GM10847 (cell line): Measurements from ENCODE around the gene KLF17.

ENCODE experiments used
- POLR2A ChIP-seq: IDR thresholded peaks from 2 replicates; pipeline ENCODE4 v1.6.1; 2011; ENCODE audit not compliant: insufficient read length; ENCODE audit errors: extremely low read depth

The KLF17 gene

DNA sequence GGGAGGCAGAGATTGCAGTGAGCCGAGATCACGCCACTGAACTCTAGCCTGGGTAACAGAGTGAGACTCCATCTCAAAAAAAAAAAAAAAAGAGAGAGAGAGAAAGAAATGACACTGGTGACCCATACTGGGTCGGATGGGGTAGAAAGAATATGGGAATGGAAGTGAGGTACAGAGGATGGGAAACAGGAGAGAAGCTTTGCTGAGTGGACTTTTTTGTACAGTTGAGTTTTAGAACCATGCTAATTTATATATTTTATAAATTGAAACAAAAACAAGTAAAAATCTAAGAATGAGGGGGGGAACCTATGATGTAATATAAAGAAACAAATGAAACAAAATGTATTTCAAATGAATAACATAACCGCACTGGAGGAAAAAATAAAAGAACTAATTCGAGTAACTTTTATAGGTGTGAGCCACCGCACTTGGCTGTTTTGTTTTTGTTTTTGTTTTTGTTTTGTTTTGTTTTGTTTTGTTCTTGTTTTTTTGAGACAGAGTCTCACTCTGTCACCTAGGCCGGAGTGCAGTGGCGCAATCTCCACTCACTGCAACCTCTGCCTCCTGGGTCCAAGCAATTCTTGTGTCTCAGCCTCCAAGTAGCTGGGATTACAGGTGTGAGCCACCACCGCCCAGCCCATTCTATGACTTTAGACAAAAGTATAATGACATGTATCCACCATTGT, 18.3 kb upstream of the KLF17 start:
- TF ChIP-seq POLR2A: no peak

DNA sequence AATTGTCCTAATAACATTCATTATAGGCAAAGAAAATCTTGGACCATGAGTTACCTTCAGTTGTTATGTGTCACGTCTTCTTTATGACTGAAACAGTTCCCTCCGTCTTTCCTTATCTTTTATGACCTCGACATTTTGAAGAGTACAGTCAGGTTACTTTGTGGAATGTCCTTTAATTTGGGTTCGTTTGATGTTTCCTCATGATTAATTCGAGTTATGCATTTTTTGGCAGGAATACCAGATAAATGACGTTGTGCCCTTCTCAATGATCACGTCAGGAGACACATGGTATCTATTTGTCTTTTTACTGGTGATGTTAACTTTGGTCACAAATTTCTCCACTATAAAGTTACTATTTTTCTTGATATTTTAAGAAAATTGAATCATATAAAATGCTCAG, 17.3 kb upstream of the KLF17 start:
- TF ChIP-seq POLR2A: no peak

DNA sequence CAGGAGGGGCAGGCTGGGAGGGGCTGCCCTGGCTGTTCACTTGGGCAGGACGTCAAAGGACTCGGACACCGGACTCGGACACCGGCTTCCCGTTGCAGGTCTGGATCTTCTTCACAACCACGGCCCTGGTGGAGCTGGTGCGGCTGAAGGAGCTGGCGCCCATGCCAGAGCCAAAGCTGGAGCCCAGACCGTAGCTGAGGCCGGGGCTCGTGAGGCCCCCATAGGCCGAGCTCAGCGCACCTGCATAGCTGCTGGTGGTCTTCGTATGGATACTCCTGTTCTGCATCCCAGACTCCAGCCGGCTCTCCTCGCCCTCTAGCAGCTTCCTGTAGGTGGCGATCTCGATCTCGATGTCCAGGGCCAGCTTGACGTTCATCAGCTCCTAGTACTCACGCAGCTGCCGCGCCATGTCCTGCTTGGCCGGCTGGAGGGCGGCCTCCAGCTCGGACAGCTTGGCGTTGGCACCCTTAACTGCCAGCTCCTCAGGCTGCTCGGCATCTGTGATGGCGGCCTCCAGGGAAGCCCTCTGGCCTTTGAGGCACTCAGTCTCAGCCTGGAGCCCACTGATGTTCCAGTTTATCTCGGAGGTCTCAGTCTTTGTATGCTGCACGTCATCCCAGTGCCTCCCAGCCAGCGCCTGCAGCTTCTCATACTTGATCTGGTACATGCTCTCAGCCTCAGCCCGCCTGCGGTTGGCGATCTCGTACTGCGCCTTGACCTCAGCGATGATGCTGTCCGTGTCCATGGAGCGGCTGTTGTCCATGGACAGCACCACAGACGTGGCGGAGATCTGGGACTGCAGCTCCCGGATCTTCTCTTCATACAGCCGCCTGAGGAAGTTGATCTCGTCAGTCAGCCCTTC, 15.1 kb upstream of the KLF17 start:
- TF ChIP-seq POLR2A: no peak

DNA sequence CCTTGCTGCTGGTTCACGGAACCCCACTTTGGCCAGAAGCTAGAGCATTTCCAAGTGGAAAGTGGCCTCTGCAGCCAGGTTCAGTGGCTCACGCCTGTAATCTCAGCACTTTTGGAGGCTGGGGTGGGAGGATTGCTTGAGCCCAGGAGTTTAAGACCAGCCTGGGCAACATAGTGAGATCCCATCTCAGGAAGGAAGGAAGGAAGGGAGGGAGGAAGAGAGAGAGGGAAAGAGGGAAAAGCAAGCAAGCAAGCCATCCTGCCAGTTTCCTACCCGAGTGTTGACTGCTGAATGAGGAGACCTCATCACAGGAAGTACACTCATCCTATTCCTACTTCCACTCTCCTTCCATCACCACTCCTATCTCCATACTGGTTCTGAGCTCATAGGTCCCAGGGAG, 12.8 kb upstream of the KLF17 start:
- TF ChIP-seq POLR2A: no peak

DNA sequence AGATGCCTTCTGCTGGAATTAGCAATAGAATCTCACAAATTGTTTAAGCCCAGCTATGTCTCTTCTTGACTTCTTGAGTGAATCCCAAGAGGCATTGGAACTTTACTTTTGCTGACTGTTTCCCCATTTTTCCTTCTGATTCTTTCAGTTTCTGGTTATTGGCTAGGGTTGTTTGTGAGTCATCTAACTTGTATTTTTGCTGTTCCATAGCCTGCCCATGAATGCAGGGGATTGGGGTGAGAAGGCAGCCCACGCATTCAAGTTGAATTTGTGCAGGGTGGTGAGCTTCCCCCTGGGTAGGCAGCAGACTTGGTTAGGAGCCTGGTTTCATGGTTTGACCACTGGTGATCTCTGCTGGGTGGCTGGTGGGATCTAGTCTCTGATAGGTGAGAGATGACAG, 10.4 kb upstream of the KLF17 start:
- TF ChIP-seq POLR2A: no peak

DNA sequence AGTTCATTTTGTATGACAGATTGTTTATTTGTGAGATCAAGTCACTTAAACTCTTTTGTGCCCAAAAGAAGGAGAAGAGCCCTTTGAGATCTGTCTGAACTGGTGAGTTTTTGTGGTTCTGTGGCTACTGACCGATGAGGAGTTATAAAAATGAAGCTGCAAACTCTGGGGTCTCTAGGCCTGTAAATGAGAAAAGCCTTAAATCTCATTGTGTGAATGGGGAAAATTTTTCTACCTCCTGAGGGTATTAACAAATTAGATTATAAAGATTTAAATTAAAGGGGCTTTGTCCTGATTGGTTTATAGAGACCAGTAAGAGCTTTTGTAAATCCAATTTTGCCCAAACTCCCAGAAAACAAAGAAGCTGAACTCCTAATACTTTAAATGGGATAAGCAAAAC, 9.7 kb upstream of the KLF17 start:
- no peak for TF ChIP-seq POLR2A

DNA sequence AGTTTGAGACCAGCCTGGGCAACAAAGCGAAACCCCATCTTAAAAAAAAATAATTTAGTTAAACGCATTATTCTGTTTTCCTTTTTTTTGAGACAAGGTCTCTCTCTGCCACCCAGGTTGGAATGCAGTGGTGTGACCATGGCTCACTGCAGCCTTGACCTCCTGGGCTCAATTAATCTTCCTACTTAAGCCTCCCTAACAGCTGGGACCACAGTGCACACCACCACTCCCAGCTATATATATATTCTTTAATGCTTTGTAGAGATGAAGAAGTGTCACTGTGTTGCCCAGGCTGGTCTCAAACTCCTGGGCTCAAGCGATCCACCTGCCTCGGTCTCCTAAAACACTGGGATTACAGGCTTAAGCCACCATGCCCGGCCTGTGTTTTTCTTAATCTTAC, 7.7 kb upstream of the KLF17 start:
- TF ChIP-seq POLR2A: no peak

DNA sequence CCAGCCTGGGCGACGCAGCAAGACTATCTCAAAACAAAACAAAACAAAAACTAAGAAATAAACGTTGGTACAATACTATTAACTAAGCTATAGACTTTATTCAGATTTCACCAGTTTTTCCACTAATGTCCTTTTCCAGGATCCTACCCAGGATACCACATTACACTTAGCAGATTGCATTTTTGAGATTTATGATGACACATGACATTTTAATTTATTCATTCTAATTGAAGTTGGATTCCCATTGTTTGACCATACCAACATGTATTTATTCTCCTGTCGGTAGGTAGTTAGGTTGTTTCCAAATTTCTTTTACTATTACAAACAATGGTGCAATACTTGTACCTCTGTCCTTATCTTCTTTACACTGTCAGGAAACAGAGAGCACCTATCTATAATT, 6.8 kb upstream of the KLF17 start:
- TF ChIP-seq POLR2A: no peak

DNA sequence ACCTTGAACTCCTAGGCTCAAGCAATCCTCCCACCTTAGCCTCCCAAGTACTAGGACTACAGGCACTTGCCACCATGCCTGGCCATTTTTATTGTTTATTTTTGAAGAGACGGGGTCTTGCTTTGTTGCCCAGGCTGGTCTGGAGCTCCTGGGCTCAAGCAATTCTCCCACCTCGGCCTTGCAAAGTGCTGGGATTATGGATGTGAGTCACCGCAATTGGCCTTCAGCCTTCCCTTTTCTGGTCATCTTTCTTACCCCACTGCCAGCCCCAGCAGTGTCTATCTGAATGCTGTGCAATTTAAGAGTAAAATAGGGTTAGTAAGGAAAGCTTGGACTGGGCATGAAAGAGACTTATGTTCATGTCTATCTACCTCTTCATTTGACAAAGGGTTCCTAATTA, 6.1 kb upstream of the KLF17 start:
- TF ChIP-seq POLR2A: no peak

DNA sequence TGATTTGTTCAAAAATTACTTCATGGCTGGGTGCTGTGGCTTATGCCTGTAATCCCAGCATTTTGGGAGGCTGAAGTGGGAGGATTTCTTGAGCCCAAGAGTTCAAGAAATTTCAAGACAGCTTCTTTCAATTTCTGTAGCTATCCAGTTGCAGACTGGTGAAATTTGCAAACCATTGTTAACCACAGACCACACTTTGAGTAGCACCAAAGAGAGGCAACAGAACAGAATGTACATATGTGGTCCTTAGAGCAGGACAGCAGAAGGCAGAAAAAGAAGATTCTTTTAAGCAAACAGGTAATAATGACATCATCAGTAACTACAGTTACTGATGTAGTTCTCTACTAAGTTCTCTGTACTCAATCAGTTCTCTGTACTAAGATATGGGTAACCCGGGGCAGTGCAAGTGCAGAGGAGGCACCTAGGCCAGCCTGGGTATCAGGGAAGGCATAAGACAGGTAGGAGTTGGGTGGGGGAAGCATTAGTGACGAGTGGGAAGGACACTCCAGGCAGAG, 5.5 kb upstream of the KLF17 start:
- TF ChIP-seq POLR2A: no peak

DNA sequence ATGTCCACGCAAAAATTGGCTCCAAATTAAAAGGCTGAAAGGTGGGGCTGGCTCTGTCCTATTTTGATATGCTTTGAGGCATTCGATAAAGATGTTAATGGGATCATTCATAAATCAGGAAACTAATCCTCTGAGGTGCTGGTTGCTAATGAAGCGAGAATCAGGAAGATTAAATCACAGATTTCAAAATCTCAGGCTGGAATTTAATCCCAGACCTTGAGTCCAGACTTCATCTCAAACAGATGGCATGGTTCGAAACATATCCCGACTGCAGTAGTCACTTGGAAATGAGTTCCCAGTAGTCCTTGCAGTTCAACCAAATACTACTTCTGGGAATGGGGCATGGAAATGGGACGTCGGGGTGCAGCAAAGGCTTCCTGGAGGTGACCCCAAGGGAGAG, 4.5 kb upstream of the KLF17 start:
- no peak for TF ChIP-seq POLR2A

DNA sequence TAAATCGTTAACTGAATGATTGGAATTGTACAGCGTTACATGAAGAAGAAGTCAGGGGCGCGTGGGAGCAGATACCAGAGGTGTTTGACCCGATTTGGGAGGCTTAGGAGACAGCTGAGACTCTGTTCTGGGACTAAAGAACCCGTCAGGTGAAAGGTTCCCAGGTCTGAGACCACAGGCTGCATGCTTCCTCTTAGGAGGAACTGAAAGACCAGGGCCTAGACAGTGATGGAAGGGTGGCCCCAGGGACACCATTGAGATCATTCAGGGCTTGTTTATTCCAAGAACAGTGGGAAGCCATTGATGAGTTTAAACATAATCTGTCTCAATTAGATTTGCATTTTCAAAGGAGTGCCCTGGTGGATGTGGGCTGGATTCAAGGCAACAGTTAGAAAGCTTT, 904 bp downstream of the KLF17 start:
- no peak for TF ChIP-seq POLR2A

DNA sequence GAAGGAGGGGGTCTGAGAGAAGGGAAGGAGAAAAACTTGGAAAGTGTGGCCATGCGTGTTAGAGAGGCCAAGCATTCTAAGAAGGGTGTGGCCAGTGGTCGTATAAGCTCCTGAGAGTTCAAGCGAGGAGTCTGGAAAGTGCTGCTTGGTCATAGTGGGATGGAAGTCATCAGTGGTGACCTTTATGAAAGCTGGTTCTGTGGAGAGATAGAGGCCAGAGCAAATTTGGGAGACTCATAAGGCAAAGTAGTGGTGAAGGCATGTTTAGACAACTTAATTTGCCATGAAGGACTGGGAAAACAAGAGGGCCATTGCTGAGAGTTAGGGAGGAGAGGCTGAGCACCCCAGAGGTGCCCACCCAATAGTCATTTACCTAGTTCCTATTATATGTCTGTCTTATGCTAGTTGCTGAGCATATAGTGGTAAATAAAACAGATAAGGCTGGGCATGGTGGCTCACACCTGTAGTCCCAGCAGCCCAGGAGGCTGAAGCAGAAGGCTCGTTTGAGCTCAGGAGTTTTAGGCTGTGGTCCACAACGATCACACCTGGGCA, 1.9 kb downstream of the KLF17 start:
- TF ChIP-seq POLR2A: no peak

DNA sequence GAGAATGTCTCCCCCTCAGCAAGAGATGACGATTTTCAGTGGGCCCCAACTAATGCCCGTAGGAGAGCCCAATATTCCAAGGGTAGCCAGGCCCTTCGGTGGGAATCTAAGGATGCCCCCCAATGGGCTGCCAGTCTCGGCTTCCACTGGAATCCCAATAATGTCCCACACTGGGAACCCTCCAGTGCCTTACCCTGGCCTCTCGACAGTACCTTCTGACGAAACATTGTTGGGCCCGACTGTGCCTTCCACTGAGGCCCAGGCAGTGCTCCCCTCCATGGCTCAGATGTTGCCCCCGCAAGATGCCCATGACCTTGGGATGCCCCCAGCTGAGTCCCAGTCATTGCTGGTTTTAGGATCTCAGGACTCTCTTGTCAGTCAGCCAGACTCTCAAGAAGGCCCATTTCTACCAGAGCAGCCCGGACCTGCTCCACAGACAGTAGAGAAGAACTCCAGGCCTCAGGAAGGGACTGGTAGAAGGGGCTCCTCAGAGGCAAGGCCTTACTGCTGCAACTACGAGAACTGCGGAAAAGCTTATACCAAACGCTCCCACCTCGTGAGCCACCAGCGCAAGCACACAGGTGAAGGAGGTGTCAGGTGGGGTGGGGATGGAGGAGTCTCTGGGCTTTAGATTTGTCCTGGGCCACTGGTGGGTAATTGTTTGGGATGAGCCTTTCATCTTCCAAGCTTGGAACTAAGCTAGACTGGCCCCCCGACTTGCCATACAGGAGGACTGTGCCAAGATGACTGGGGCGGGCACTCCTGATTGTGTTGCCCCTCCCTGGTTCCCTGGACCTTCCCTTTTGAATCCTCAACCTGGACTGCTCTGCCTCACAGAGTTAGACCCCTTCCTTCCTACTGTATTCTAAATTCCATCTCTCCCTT, 11.2 kb downstream of the KLF17 start:
- TF ChIP-seq POLR2A: no peak

DNA sequence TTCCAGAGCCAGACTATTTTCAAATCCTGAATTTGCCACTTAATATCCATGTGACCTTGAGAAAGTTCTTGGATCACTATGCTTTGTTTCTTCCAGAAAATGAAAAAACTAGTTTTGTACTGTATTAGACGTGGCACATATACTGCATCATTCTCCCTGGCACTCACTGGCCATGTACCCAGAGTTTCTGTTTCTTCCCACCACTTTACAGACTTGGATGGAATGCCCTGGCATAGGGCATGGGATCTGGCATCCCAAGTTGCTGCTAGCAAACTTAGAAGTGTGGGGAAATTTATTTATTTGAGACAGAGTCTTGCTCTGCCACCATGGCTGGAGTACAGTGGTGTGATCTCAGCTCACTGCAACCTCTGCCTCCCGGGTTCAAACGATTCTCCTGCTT, 12.8 kb downstream of the KLF17 start:
- no peak for TF ChIP-seq POLR2A
